22Rv1 (cell line): ENCODE results near the gene ITPR3.

ENCODE experiments used
- ZFX ChIP-seq: fragments of 450-650 bp; IDR thresholded peaks from 2 replicates; pipeline ENCODE4 v1.6.1; 2017; ENCODE audit warnings: antibody characterized with exemption, borderline replicate concordance
- TF ChIP-seq, protein P1 (sequence below): fragments of 450-650 bp; IDR thresholded peaks from 2 replicates; pipeline ENCODE4 v1.5.1; 2017; ENCODE audit warnings: mild to moderate bottlenecking

DNA sequence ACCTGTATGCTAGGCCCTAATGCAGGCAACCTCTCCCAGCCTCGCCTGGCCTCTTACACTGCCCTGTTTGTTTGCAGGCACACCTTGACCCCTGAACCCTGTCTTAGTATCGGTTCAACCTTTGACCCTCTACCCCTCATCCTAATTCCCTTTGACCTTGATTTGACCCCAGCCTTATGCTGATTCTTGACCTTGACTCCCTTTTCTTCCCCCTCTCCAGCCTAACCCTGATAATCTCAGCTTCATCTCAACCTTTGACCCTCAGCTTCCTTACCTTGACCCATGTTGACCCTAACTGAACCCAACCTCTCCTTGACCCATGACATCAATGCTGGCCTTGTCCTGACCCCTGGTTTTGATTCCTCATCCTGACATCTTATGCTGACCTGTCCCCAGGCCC, 56.6 kb downstream of the ITPR3 start:
- TF ChIP-seq, protein P1, sequence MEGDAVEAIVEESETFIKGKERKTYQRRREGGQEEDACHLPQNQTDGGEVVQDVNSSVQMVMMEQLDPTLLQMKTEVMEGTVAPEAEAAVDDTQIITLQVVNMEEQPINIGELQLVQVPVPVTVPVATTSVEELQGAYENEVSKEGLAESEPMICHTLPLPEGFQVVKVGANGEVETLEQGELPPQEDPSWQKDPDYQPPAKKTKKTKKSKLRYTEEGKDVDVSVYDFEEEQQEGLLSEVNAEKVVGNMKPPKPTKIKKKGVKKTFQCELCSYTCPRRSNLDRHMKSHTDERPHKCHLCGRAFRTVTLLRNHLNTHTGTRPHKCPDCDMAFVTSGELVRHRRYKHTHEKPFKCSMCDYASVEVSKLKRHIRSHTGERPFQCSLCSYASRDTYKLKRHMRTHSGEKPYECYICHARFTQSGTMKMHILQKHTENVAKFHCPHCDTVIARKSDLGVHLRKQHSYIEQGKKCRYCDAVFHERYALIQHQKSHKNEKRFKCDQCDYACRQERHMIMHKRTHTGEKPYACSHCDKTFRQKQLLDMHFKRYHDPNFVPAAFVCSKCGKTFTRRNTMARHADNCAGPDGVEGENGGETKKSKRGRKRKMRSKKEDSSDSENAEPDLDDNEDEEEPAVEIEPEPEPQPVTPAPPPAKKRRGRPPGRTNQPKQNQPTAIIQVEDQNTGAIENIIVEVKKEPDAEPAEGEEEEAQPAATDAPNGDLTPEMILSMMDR, result no peak
- TF ChIP-seq ZFX, result no peak
